Smooth muscle cell (in vitro differentiated cells): Measurements from ENCODE around the gene LINGO4. TPM values are rescaled to one million over a fixed set of nuclear protein-coding genes. Genes with fewer than 3 reads are reported as not detected.

Experiments used
- DNase-seq: peaks from one replicate; lab custom pipeline; 2025; ENCODE audit not compliant: unreplicated experiment; lab: John Stamatoyannopoulos, UW
- H2AFZ ChIP-seq: fragments of 200-600 bp; sonication (generic); 2 replicates; pipeline ENCODE4 v1.6.0; 2016; ENCODE audit warnings: antibody characterized with exemption, low read depth, mild to moderate bottlenecking
- H3F3A ChIP-seq: fragments of 200-600 bp; sonication (generic); 2 replicates; pipeline ENCODE4 v1.6.0; 2017; ENCODE audit warnings: antibody characterized with exemption, low read depth
- H3K27ac ChIP-seq: fragments of 200-600 bp; sonication (generic); 2 replicates; pipeline ENCODE4 v1.5.1; 2016; ENCODE audit warnings: low read depth, mild to moderate bottlenecking
- H3K27me3 ChIP-seq: fragments of 200-600 bp; sonication (generic); 2 replicates; pipeline ENCODE4 v1.6.1; 2016; ENCODE audit warnings: low read depth, mild to moderate bottlenecking
- H3K36me3 ChIP-seq: fragments of 200-600 bp; sonication (generic); 2 replicates; pipeline ENCODE4 v1.5.1; 2016; ENCODE audit warnings: low read depth
- H3K4me1 ChIP-seq: fragments of 200-600 bp; sonication (generic); 2 replicates; pipeline ENCODE4 v1.5.1; 2016; ENCODE audit warnings: low read depth
- H3K4me2 ChIP-seq: fragments of 200-600 bp; sonication (generic); 2 replicates; pipeline ENCODE4 v1.6.0; 2016; ENCODE audit warnings: mild to moderate bottlenecking
- H3K4me3 ChIP-seq: fragments of 200-600 bp; sonication (generic); 2 replicates; pipeline ENCODE4 v1.5.1; 2016; ENCODE audit warnings: mild to moderate bottlenecking
- H3K79me2 ChIP-seq: fragments of 200-600 bp; sonication (generic); 2 replicates; pipeline ENCODE4 v1.6.0; 2016; ENCODE audit warnings: low read depth, mild to moderate bottlenecking
- H3K9ac ChIP-seq: fragments of 200-600 bp; sonication (generic); 2 replicates; pipeline ENCODE4 v1.6.0; 2016; ENCODE audit warnings: low read depth
- H3K9me3 ChIP-seq: fragments of 200-600 bp; sonication (generic); replicated peaks from 2 replicates; pipeline ENCODE4 v1.5.1; 2016; ENCODE audit warnings: low read depth
- H4K20me1 ChIP-seq: fragments of 200-600 bp; sonication (generic); 2 replicates; pipeline ENCODE4 v1.6.0; 2016; ENCODE audit warnings: low read depth
- CTCF ChIP-seq: fragments of 200-600 bp; sonication (generic); IDR thresholded peaks from 2 replicates; pipeline ENCODE4 v1.5.1; 2017; ENCODE audit warnings: borderline replicate concordance, mild to moderate bottlenecking, antibody characterized with exemption; ENCODE audit not compliant: insufficient read depth, poor library complexity, severe bottlenecking
- WGBS: methylation state at CpG from one replicate; pipeline ENCODE4 v1.1.7; 2016; ENCODE audit warnings: low lambda C conversion rate; 5-methylcytosine and 5-hydroxymethylcytosine counted together
- polyA plus RNA-seq: library from polyadenylated mRNA; unstranded; fragments of >200 nt; fragmentation: Nextera tagmentation; extraction: Ambion mirVana; gene quantifications from 2 replicates; pipeline ENCODE4 v1.2.1, GENCODE V29; 2016
- total RNA-seq: library from RNA; depleted of rRNA; stranded (reverse); fragments of >200 nt; gene quantifications from 2 replicates; pipeline ENCODE4 v1.2.3, GENCODE V29; 2014

LINGO4 gene
- total and polyA plus RNA-seq, 2 experiments from 2014 or later = not detected

DNA sequence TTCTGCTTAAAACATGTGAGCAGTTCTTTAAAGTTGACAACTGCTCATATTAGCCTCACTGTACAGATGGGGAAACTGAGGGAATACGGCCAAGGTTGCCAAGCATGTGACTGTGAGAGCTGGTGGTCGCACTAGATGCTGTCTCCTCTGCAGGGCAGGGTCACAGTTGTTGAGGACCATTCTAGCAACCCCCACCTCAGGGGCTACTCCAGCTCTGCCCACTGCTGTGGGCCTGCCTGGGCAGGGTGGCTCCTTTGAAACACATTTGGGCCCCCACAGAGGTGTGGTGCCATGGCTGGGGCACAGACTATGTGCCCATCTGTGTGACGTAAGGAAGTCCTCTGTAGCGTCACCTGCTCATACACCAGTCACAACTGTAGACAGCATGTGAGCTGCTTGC lies 47.5 kb upstream of the LINGO4 start:
- H3K9me3 ChIP-seq = no peaks in the 10 kb centered on the region
- H3K4me3 ChIP-seq = no peak overlapping the region
- no peaks in the 10 kb centered on the region for H3K79me2 ChIP-seq
- no peaks in the 10 kb centered on the region for H3F3A ChIP-seq
- no peak overlapping the region for H3K9ac ChIP-seq
- H3K27me3 ChIP-seq = no peaks in the 10 kb centered on the region
- no peak overlapping the region for H3K4me2 ChIP-seq
- H3K4me1 ChIP-seq = no peaks in the 10 kb centered on the region
- H3K27ac ChIP-seq = no peak overlapping the region
- TF ChIP-seq CTCF = no peak
- H2AFZ ChIP-seq = no peak overlapping the region
- 96% methylated on average over 4 of the region's 4 CpGs for WGBS
- DNase-seq = no peak
- no peaks in the 10 kb centered on the region for H4K20me1 ChIP-seq
- H3K36me3 ChIP-seq = no peaks in the 10 kb centered on the region

DNA sequence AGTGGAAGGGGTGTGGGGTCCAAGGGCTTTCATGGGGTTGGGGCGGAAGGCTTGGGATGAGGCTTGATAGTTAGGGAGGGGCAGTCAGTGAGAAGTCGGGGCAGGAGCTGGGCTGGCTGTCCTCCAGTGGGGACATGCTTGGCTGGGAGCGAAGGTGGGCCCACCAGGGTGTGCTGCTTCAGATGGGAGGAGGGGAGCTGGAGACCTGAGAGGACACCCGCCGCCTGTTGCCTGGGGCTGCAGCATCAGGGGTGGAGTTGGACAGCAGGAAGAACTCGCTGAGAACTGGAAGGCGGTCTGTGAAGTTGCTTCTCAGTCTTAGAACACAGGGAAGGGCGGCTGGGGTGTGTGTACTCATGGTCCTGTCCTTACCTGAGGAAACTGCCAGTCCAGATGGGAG lies 46.7 kb upstream of the LINGO4 start:
- no peak overlapping the region for H2AFZ ChIP-seq
- no peaks in the 10 kb centered on the region for H3K4me1 ChIP-seq
- no peak overlapping the region for H3K27ac ChIP-seq
- no peaks in the 10 kb centered on the region for H3F3A ChIP-seq
- no peaks in the 10 kb centered on the region for H3K27me3 ChIP-seq
- no peak for DNase-seq
- H3K4me3 ChIP-seq = no peak overlapping the region
- no peaks in the 10 kb centered on the region for H3K79me2 ChIP-seq
- TF ChIP-seq CTCF = no peak
- H3K36me3 ChIP-seq = no peaks in the 10 kb centered on the region
- WGBS = 76% methylated on average over 8 of the region's 8 CpGs
- no peak overlapping the region for H3K9ac ChIP-seq
- H3K4me2 ChIP-seq = no peak overlapping the region
- no peaks in the 10 kb centered on the region for H4K20me1 ChIP-seq
- H3K9me3 ChIP-seq = no peaks in the 10 kb centered on the region

- Histone ChIP-seq H3K79me2 (no peaks in the 10 kb centered on the region), H3K9ac (no peak overlapping the region), H3K27me3 (no peaks in the 10 kb centered on the region), H3F3A (peaks cover 4% of the 10 kb centered on the region), H3K27ac (no peak overlapping the region), H3K4me1 (peaks cover 8% of the 10 kb centered on the region), H3K9me3 (no peaks in the 10 kb centered on the region), H3K4me2 (no peak overlapping the region), H2AFZ (no peak overlapping the region), H3K36me3 (no peaks in the 10 kb centered on the region), H3K4me3 (no peak overlapping the region), H4K20me1 (no peaks in the 10 kb centered on the region)
- no peak for DNase-seq
- TF ChIP-seq CTCF = no peak
Observed at GRCh38 chr1:151849871-151850270, 44.7 kb upstream of the LINGO4 start.

- no peak overlapping the region for H2AFZ ChIP-seq
- H3K9me3 ChIP-seq = no peaks in the 10 kb centered on the region
- no peaks in the 10 kb centered on the region for H3K79me2 ChIP-seq
- DNase-seq = no peak
- H3K27ac ChIP-seq = no peak overlapping the region
- H3K27me3 ChIP-seq = no peaks in the 10 kb centered on the region
- no peaks in the 10 kb centered on the region for H4K20me1 ChIP-seq
- no peak overlapping the region for H3K4me2 ChIP-seq
- TF ChIP-seq CTCF = no peak
- H3F3A ChIP-seq = peaks cover 4% of the 10 kb centered on the region
- H3K4me1 ChIP-seq = peaks cover 8% of the 10 kb centered on the region
- 94% methylated on average over 3 of the region's 3 CpGs for WGBS
- no peak overlapping the region for H3K4me3 ChIP-seq
- H3K36me3 ChIP-seq = no peaks in the 10 kb centered on the region
- H3K9ac ChIP-seq = no peak overlapping the region
Observed at GRCh38 chr1:151849126-151849525, 43.9 kb upstream of the LINGO4 start.
